Measurements from ENCODE around the gene ZBTB39. TPM values are rescaled to one million over a fixed set of nuclear protein-coding genes. Genes with fewer than 3 reads are reported as not detected.

ZBTB39 gene
- total and polyA plus RNA-seq, 2 donors from 2014 or later: 1.4 to 6.6 TPM

DNA sequence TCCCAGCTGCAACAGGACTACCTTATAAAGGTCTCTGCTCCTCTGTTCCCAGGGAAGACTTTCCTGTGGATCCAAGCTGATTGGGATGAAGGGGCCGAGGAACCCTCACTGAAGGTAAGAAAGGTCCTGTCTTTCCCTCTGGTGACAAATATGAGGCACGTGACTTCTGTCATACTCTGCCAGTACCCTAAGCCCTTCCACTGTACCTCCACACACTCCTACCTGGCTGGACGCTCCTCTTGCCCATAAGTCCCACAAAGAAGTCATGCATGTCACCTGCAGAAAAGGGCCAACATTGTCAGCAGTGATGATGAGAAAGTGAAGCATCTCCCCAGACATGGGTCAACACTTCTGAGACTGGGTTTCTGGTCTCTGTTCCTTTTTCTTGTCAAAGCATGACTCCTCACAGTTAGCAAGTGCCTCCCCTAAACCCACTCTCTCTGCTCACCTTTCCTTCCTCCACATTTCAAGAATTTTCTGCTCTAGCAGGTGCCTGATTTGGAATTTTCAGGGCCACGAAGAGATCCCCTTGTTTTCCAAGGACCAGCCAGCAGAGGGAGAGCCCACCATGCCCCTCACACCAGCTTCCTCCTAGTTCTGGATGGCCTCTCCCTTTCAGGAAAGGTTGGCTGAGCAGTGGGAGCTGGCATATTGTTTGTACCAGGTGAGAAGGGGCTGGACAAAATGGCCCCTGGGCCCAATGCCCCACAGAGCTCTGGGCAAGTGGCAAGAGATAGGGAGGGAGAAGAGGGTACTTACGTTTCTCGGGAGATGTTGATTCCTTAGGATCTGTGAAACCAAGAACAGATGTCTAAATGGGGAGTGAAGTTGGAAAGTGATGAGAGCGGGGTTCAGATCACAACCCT lies 6.5 kb upstream of the ZBTB39 start:
- Histone ChIP-seq H3K4me1 (ENCODE audit: control insufficient read depth in 2 of 3, insufficient read depth in 2 of 3, low read depth in 1 of 3, low read length in 3 of 3) (peaks cover 0 to 4% (median 0%) of the 10 kb centered on the region in 3 donors), H3K9me3 (ENCODE audit: control insufficient read depth in 2 of 3, insufficient read depth in 1 of 3, low read length in 3 of 3) (no peaks in the 10 kb centered on the region), H3K9ac (ENCODE audit: low read length in 3 of 3) (no peak overlapping the region), H3K27ac (ENCODE audit: low read depth in 2 of 2, low read length in 2 of 2) (no peak overlapping the region), H3K27me3 (ENCODE audit: control insufficient read depth, insufficient read depth, low read length) (no peaks in the 10 kb centered on the region), H3K36me3 (ENCODE audit: control insufficient read depth in 2 of 3, insufficient read depth in 3 of 3, low read length in 3 of 3) (no peaks in the 10 kb centered on the region), H3K4me3 (ENCODE audit: low read length in 3 of 3) (no peak overlapping the region)
- FAIRE-seq (no peak), DNase-seq (no peak)
- TF ChIP-seq, protein P1, sequence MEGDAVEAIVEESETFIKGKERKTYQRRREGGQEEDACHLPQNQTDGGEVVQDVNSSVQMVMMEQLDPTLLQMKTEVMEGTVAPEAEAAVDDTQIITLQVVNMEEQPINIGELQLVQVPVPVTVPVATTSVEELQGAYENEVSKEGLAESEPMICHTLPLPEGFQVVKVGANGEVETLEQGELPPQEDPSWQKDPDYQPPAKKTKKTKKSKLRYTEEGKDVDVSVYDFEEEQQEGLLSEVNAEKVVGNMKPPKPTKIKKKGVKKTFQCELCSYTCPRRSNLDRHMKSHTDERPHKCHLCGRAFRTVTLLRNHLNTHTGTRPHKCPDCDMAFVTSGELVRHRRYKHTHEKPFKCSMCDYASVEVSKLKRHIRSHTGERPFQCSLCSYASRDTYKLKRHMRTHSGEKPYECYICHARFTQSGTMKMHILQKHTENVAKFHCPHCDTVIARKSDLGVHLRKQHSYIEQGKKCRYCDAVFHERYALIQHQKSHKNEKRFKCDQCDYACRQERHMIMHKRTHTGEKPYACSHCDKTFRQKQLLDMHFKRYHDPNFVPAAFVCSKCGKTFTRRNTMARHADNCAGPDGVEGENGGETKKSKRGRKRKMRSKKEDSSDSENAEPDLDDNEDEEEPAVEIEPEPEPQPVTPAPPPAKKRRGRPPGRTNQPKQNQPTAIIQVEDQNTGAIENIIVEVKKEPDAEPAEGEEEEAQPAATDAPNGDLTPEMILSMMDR (IDR thresholded peaks at IDR 0.05; ENCODE audit: borderline replicate concordance, extremely low read depth, insufficient read depth): no peak
- intact Hi-C loops (cut with DNase I): no loop called here

DNA sequence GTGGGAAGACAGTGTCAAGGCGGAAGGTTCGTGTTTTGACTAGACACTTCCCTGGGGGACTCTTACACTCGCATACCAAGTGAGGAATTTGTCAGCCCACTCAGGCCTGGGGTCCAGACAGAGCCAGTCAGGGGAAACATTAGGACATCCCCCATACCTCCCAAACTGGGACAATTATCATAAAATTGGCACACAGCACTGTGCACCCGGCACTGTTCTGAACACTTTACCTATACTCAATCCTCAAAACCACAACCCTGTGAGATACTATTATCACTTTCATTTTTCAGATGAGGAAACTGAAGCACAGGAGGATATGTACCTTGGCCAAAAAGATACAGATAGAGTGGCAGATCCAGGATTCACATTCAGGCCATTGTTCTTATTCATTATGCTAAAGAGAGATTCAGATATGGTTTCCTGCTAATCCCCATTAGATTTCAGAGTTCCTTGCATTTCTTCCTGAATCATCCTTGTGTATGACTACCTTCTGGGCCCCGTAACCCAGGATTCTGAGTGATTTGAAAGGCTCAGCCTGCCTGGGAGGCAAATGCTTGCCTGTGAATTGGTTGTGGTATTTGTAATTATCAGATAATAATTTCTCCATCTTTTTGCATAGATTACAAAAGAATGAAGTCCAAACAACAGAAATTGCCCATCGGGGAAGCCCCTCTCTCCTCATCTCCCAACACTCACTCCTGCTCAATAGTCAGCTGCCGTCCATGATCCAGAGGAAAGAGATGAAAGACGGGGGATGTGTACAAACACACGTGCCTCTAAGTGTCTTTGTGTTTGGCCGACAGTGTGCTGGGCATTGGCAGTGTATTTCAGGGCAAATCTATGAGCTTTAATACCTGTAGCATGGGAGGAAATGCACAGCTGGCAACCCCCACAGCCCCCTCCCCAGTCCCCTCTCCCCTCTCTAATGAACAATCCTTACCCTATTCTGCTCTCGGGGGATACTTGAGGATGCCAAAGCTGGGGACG lies 5.4 kb upstream of the ZBTB39 start:
- no peak for DNase-seq
- TF ChIP-seq, protein P1 (IDR thresholded peaks at IDR 0.05; ENCODE audit: borderline replicate concordance, extremely low read depth, insufficient read depth): no peak
- no peak overlapping the region for H3K4me3 ChIP-seq (ENCODE audit: low read length in 3 of 3)
- no peaks in the 10 kb centered on the region for H3K27me3 ChIP-seq (ENCODE audit: control insufficient read depth, insufficient read depth, low read length)
- no peaks in the 10 kb centered on the region for H3K9me3 ChIP-seq (ENCODE audit: control insufficient read depth in 2 of 3, insufficient read depth in 1 of 3, low read length in 3 of 3)
- H3K27ac ChIP-seq (ENCODE audit: low read depth in 2 of 2, low read length in 2 of 2): no peak overlapping the region
- H3K4me1 ChIP-seq (ENCODE audit: control insufficient read depth in 2 of 3, insufficient read depth in 2 of 3, low read depth in 1 of 3, low read length in 3 of 3): peaks cover 0 to 4% (median 2%) of the 10 kb centered on the region in 3 donors
- intact Hi-C loops (cut with DNase I): no loop called here
- H3K9ac ChIP-seq (ENCODE audit: low read length in 3 of 3): no peak overlapping the region
- FAIRE-seq: no peak
- H3K36me3 ChIP-seq (ENCODE audit: control insufficient read depth in 2 of 3, insufficient read depth in 3 of 3, low read length in 3 of 3): no peaks in the 10 kb centered on the region

DNA sequence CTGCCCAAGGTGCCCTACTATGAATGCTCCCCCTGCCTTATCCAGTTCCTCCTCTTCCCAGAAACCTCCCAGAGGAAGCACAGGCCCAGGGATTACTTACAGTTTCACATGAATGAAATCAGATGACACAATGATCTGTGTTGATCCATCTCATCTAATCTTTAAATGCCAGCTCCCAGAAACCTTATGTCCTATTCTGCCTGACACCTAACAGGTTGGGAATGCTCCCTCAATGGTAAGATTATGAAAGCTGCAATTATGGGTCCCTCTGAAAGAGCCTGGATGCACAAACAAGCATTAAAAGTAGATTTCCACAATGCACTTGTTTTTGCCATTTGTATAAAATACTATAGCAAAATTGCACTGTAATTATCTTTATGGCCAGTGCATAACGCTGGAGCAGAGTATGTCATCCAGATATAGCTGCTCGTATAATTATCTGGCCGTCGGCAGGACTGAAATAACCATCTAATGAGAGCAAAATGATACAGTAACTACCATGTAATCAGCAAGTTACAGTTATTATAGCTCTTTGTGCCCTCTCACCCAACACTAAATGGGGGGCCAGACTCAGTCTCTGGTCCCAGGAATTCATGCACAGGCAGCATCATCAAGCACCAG lies 4.4 kb upstream of the ZBTB39 start:
- Histone ChIP-seq H3K4me3 (ENCODE audit: low read length in 3 of 3) (no peak overlapping the region), H3K27ac (ENCODE audit: low read depth in 2 of 2, low read length in 2 of 2) (no peak overlapping the region), H3K9ac (ENCODE audit: low read length in 3 of 3) (no peak overlapping the region), H3K9me3 (ENCODE audit: control insufficient read depth in 2 of 3, insufficient read depth in 1 of 3, low read length in 3 of 3) (no peaks in the 10 kb centered on the region), H3K4me1 (ENCODE audit: control insufficient read depth in 2 of 3, insufficient read depth in 2 of 3, low read depth in 1 of 3, low read length in 3 of 3) (peaks cover 0 to 5% (median 4%) of the 10 kb centered on the region in 3 donors), H3K36me3 (ENCODE audit: control insufficient read depth in 2 of 3, insufficient read depth in 3 of 3, low read length in 3 of 3) (no peaks in the 10 kb centered on the region), H3K27me3 (ENCODE audit: control insufficient read depth, insufficient read depth, low read length) (no peaks in the 10 kb centered on the region)
- FAIRE-seq (no peak), DNase-seq (no peak)
- TF ChIP-seq, protein P1 (IDR thresholded peaks at IDR 0.05; ENCODE audit: borderline replicate concordance, extremely low read depth, insufficient read depth): no peak
- intact Hi-C loops (cut with DNase I): no loop called here
